Cardiac fibroblast (primary cell): ENCODE data around the gene MAP3K5.

Experiments used
- DNase-seq, 2 donors: peaks; one replicate each; pipeline versions ENCODE4 v3.0.0 to v3.0.0-alpha.2; 2010; ENCODE audit warnings: low read depth in 2 of 2
- H3K4me3 ChIP-seq, 2 donors: replicated peaks in 1 of 2; 1 replicate in 1 of 2; 2 replicates in 1 of 2; pipeline ENCODE4 v1.5.1; 2011; ENCODE audit warnings: low read depth in 2 of 2, low read length in 2 of 2, mild to moderate bottlenecking in 2 of 2, moderate library complexity in 1 of 2
- CTCF ChIP-seq: IDR thresholded peaks from one replicate; pipeline ENCODE4 v1.5.1; 2011; ENCODE audit warnings: low read depth, mild to moderate bottlenecking, low read length, inconsistent platforms

Gene MAP3K5

GRCh38 chr6:136522636-136523035 lies 269.6 kb downstream of the MAP3K5 start:
- TF ChIP-seq CTCF, result no peak
- no peak for DNase-seq
- H3K4me3 ChIP-seq, result no peak overlapping the region

GRCh38 chr6:136521911-136522310 lies 270.4 kb downstream of the MAP3K5 start:
- no peak overlapping the region for H3K4me3 ChIP-seq
- TF ChIP-seq CTCF, result no peak
- DNase-seq, result no peak

GRCh38 chr6:136521427-136521826 lies 270.9 kb downstream of the MAP3K5 start:
- TF ChIP-seq CTCF, result no peak
- no peak for DNase-seq
- no peak overlapping the region for H3K4me3 ChIP-seq

- TF ChIP-seq CTCF, result no peak
- no peak overlapping the region for H3K4me3 ChIP-seq
- no peak for DNase-seq
These were observed 271.8 kb downstream of the MAP3K5 start for GRCh38 chr6:136520517-136520916.

GRCh38 chr6:136517582-136517981 lies 274.7 kb downstream of the MAP3K5 start:
- no peak for TF ChIP-seq CTCF
- DNase-seq, result no peak
- H3K4me3 ChIP-seq, result no peak overlapping the region

GRCh38 chr6:136517002-136517401 lies 275.3 kb downstream of the MAP3K5 start:
- H3K4me3 ChIP-seq, result no peak overlapping the region
- DNase-seq, result no peak
- no peak for TF ChIP-seq CTCF

- no peak for DNase-seq
- no peak overlapping the region for H3K4me3 ChIP-seq
- no peak for TF ChIP-seq CTCF
These were observed 277.7 kb downstream of the MAP3K5 start for GRCh38 chr6:136514591-136514990.
